ENCODE measurements around the gene BRWD1.

The BRWD1 gene

DNA sequence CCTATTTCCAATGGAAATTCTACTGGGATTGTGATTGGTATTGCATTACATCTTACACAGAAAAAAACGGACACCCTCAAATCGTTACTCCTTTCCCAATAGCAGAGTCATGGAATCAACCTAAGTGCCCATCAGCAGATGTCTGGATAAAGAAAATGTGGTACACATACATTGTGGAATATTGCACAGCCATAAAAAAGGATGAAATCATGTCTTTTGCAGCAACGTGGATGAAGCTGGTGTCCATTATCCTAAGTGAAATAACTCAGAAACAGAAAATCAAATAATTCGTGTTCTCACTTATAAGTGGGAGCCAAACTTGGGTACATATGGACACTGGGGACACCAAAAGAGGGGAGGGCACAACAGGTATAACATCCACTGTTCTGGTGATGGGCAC is 21.2 kb upstream of the BRWD1 start:
- no peak for DNase-seq (ENCODE audit: low read depth, low spot score)
- no peak overlapping the region for H3K4me3 ChIP-seq (ENCODE audit: low read length)

DNA sequence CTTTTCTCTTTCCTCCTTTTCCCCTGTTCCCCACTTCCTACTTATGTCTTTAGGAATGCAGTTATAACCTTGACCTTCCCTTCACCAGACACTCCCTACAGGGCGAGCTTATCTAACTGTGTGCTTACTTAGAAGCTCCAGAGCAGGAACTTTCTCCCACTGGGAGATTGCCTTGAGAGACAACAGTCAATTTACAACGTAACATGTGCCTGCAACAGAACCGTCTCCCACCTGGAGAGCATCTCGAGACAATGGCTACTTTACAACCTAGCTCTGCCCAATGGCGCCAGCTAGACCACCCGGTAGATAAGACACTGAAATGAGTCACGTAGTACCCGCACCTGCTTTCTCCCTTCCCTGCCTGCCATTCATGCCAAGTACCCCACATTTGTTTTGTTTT is 18.7 kb upstream of the BRWD1 start:
- no peak overlapping the region for H3K4me3 ChIP-seq (ENCODE audit: low read length)
- DNase-seq (ENCODE audit: low read depth, low spot score) = no peak

GRCh38 chr21:39330001-39330400 is 16.6 kb upstream of the BRWD1 start:
- DNase-seq (ENCODE audit: low read depth, low spot score) = no peak
- H3K4me3 ChIP-seq (ENCODE audit: low read length) = no peak overlapping the region

- no peak for DNase-seq (ENCODE audit: low read depth, low spot score)
These were observed 14.3 kb upstream of the BRWD1 start for GRCh38 chr21:39327727-39328126.

DNA sequence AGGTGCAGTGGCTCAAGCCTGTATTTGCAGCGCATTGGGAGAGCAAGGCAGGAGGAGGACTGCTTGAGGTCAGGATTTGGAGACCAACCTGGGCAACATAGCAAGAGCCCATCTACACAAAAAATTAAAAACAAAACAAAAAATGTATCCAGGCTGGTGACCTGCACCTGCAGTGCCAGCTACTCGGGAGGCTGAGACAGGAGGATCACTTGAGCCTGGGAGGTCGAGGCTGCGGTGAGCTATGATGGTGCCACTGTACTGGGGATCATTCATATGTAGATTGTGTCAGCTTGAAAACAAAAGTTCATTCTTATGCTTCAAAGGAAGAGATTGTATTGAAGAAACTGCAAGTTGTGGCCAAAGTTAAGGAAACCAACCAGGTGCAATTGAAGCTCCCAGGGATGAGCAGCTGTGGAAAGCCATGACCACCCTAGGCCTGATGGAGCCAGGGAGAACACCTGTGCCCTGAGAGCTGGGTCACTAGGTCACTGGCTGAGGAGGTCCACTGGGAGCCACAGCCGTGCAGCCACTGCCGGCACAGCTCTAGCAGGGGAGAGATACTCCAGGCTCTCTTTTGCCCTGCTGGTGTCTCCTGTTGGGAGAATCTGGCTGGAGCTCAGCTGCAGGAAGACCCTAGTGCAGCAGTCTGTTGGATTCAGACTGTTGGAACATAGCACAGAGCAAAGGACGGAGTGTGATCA is 13.3 kb upstream of the BRWD1 start:
- no peak overlapping the region for H3K4me3 ChIP-seq (ENCODE audit: low read length)
- no peak for DNase-seq (ENCODE audit: low read depth, low spot score)

More at GRCh38 chr21:39327727-39328126, 14.3 kb upstream of the BRWD1 start:
- no peak overlapping the region for H3K4me3 ChIP-seq (ENCODE audit: low read length)

DNA sequence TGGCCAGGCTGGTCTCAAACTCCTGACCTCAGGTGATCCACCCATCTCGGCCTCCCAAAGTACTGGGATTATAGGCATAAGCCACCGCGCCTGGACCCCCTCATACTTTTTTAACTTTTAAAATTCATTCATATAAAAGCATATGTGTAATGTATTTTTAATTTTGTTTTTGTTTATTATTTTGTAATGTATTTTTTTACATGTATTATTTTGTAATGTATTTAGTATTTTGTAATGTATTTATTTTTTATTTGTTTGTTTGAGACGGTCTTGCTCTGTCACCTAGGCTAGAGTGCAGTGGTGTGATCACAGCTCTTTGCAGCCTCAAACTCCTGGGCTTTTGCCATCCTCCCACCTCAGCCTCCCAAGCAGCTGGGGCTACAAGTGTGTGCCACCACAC is 12.0 kb upstream of the BRWD1 start:
- DNase-seq (ENCODE audit: low read depth, low spot score) = no peak
- H3K4me3 ChIP-seq (ENCODE audit: low read length) = no peak overlapping the region

DNA sequence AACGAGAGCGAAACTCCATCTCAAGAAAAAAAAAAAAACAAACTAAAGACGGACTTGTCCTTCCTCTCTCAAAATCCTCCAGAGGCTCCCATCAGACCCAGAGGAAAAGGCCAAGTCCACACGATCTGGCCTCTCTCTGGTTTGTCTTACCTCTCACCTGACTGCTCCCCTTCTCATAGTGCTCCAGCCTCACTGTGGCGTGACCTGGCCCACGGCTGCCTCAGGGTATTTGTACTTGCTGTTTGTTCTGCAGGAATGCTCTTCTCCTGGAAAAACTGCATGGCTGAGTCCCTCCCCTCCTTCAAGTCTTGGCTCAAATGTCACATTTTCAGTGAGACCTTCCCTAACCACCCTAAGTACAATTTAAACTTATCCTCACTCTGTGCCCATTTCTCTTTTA is 8.0 kb upstream of the BRWD1 start:
- H3K4me3 ChIP-seq (ENCODE audit: low read length) = no peak overlapping the region
- DNase-seq (ENCODE audit: low read depth, low spot score) = no peak

- no peak for DNase-seq (ENCODE audit: low read depth, low spot score)
These were observed 6.4 kb upstream of the BRWD1 start for GRCh38 chr21:39319814-39320332.

DNA sequence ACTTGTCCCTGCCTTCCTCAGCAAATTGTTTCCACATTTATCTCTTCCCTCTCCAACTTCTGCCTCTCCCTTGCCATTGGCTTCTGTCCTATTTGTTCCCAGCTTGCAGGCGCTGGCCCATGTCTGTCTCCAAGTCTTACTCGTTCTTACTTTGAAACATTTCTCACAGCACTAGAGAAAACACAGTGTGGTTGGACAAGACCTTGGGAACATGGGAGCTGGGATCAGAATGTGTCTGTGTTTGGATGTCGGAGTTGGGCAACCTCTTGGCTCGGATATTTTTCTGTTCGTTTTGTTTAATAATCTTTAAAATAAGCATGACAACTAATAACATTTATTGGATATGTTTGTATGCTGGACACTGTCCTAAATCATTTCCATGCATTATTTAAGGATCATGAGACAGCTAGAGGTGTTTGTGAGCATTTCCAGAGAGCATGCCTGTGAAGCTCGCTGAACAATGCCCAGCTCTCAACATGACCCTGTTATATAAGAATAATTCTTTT is 5.9 kb upstream of the BRWD1 start:
- no peak for DNase-seq (ENCODE audit: low read depth, low spot score)
- no peak overlapping the region for H3K4me3 ChIP-seq (ENCODE audit: low read length)

More at GRCh38 chr21:39319814-39320332, 6.4 kb upstream of the BRWD1 start:
- H3K4me3 ChIP-seq (ENCODE audit: low read length) = no peak overlapping the region

GRCh38 chr21:39318091-39318959 is 4.9 kb upstream of the BRWD1 start:
- H3K4me3 ChIP-seq (ENCODE audit: low read length) = no peak overlapping the region
- no peak for DNase-seq (ENCODE audit: low read depth, low spot score)

DNA sequence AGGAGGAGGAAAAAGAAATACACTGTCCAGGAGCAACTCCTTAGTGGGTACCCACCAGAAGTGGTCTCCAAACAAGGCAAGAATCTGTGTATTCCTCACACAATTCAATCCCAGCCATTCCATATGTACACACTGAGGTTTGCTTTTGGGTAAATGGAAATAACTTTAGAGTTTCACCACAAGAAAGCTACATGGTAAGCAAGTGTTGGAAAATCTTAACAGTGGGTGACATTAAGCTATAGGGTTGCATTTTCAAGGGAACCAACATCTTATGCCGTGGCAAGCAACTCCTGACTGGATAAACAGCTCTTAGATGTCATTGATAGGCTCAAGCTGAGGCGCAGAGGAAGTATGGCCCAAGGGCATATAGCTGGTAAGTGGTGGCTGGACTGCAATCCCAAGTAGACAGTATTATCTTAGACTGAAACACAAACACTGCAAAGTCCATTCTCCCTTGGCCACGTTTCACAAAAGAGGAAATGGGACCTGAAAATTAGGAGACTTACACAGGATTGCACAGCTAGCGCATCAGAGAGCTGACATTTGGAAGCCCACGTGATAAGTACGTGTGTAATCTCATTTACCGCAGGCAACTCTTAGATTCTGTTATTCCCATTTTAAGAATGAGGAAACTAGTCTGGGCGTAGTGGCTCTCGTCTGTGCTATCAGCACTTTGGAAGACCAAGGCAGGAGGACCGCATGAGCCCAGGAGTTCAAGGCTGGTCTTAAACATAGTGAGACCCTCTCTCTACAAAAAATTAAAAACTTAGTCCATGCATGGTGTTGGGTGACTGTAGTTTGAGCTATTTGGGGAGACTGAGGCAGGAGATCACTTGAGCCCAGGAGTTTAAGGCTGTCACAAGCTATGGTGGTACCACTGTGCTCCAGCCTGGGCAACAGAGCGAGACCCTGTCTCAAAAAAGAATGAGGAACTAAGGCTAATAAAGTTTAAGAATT is 4.0 kb upstream of the BRWD1 start:
- no peak for DNase-seq (ENCODE audit: low read depth, low spot score)
- H3K4me3 ChIP-seq (ENCODE audit: low read length) = no peak overlapping the region

DNA sequence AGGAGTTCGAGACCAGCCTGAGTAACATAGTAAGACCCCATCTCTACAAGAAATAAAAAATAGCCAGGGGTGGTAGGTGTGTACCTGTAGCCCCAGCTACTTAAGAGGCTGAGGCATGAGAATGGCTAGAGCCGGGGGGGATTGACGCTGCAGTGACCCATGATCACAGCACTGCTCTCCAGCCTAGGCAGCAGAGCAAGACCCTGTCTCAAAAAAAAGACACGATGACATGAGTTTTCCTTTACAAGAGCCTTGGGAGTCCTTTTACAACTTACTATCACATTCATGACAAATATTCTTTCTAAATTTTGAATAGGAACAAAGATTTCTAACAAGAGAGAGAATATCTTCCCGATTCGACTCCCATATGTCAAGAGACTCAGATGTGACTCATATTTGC is 3.3 kb upstream of the BRWD1 start:
- no peak overlapping the region for H3K4me3 ChIP-seq (ENCODE audit: low read length)
- DNase-seq (ENCODE audit: low read depth, low spot score) = no peak

GRCh38 chr21:39315603-39316445 is 2.4 kb upstream of the BRWD1 start:
- H3K4me3 ChIP-seq (ENCODE audit: low read length) = no peak overlapping the region
- DNase-seq (ENCODE audit: low read depth, low spot score) = peak; percentile 50

DNA sequence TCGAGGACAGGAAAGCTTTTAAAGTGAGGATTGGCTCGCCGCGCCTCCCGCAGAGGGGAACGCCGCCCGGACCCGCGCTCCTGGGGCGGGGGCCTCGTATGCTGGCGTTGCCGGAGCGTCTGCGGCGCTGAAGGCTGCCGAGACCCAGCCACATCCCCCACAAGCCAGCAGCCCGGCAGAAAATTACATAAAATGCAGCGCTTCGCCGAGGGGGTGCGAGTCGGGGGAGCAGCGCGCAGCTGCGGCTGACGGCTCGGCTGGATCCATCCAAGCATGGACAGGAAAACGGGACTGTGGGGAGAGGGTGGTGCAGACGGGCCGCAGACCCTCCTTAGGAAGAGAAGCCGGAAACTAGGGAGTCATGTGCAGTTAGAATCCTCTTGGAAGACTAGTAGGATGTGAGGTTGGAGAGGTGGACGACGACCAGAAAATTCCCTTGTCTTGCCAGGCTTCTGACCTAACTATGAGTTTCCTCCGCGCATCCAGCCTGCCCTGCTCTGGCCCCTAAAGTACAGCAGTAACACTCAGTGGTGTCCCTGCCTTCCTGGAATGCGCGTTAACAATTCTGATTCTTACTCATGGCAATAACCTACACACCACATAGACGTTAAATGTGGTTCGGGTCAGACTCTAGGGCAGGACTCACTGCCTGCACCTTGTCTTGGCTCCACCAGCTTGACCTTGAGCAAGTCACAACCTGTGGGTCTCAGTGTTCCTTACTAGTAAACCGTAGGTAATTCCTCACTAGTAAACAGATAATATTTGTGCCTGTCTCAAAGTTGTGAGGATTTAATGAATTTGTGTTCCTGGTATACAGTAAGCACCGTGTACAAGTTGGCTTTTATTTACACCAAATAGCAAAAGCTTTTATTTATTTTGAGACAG is 953 bp upstream of the BRWD1 start:
- no peak for DNase-seq (ENCODE audit: low read depth, low spot score)
- peak overlapping the region; percentile 73 for H3K4me3 ChIP-seq (ENCODE audit: low read length)

GRCh38 chr21:39313042-39313570 is 326 bp downstream of the BRWD1 start:
- no peak for DNase-seq (ENCODE audit: low read depth, low spot score)
- H3K4me3 ChIP-seq (ENCODE audit: low read length) = peak overlapping the region; percentile 73

- peak; percentile 90 for DNase-seq (ENCODE audit: low read depth, low spot score)
- peak overlapping the region; percentile 73 for H3K4me3 ChIP-seq (ENCODE audit: low read length)
These were observed 1.1 kb downstream of the BRWD1 start for GRCh38 chr21:39312112-39313041.
